Esophagus muscularis mucosa (tissue), 4 donors: ENCODE results near the gene AMACR.

Experiments
- EP300 ChIP-seq: sonication (generic); formaldehyde crosslinking; IDR thresholded peaks from one replicate; pipeline ENCODE4 v1.6.1; 2017; ENCODE audit warnings: antibody characterized with exemption
- POLR2AphosphoS5 ChIP-seq, 2 donors: sonication (generic); formaldehyde crosslinking; IDR thresholded peaks; one replicate each; pipeline ENCODE4 v1.6.1; 2017; ENCODE audit warnings: antibody characterized with exemption in 2 of 2
- TF ChIP-seq, protein P1 (sequence below), 3 experiments: fragments of 200-600 bp in 2 of 3; fragments of 450-650 bp in 1 of 3; sonication (generic) in 2 of 3; IDR thresholded peaks; one replicate each; pipeline ENCODE4 v1.5.1; 2017 to 2019; ENCODE audit warnings: antibody characterized with exemption in 3 of 3, mild to moderate bottlenecking in 2 of 3, moderate library complexity in 1 of 3

DNA sequence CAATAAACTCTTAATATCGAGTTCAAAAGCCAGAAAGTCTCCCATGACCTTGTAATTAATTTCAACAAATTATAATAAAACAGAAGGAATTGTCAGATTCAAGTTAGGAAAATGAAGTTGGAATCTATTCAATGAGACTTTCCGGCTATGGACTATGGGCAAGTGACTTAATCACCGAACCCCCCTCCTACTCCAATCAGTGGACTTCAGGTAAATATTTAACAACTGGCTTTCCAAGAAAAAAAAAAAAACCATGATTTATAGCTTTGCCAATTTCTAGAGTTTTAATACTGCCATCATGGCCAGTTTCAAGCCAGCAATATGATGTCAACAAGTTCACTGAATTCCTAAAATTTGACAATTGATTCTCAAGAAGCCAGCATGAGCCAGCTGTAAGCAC lies 27.8 kb downstream of the AMACR start:
- TF ChIP-seq, protein P1, sequence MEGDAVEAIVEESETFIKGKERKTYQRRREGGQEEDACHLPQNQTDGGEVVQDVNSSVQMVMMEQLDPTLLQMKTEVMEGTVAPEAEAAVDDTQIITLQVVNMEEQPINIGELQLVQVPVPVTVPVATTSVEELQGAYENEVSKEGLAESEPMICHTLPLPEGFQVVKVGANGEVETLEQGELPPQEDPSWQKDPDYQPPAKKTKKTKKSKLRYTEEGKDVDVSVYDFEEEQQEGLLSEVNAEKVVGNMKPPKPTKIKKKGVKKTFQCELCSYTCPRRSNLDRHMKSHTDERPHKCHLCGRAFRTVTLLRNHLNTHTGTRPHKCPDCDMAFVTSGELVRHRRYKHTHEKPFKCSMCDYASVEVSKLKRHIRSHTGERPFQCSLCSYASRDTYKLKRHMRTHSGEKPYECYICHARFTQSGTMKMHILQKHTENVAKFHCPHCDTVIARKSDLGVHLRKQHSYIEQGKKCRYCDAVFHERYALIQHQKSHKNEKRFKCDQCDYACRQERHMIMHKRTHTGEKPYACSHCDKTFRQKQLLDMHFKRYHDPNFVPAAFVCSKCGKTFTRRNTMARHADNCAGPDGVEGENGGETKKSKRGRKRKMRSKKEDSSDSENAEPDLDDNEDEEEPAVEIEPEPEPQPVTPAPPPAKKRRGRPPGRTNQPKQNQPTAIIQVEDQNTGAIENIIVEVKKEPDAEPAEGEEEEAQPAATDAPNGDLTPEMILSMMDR (IDR thresholded peaks at IDR 0.05): no peak
- TF ChIP-seq EP300 (no peak), POLR2AphosphoS5 (IDR thresholded peaks at IDR 0.05) (no peak)
